Ureter (tissue), 1 donor: Measurements from ENCODE around the gene PHLDA2. TPM values are rescaled to one million over a fixed set of nuclear protein-coding genes. Genes with fewer than 3 reads are reported as not detected.

Source experiments
- DNase-seq: peaks from one replicate; pipeline ENCODE4 v3.0.0-alpha.2; 2020; ENCODE audit warnings: low spot score
- total RNA-seq: library from RNA; stranded (reverse); gene quantifications from one replicate; pipeline ENCODE4 v1.2.4, GENCODE V29; 2023
- donor health status: DM: yes; HTN: yes; CAD: no.

The PHLDA2 gene
- total RNA-seq, 1 donor from 2014 or later: 15.9 TPM

GRCh38 chr11:2929950-2930703, 907 bp upstream of the PHLDA2 start:
- DNase-seq: no peak

- no peak for DNase-seq
Measured at GRCh38 chr11:2929531-2929949, 320 bp upstream of the PHLDA2 start.

- DNase-seq: no peak
Measured at GRCh38 chr11:2927851-2928604, 1.2 kb downstream of the PHLDA2 start.

- DNase-seq: no peak
Measured at GRCh38 chr11:2927121-2927800, 2.0 kb downstream of the PHLDA2 start.

GRCh38 chr11:2926611-2927051, 2.6 kb downstream of the PHLDA2 start:
- no peak for DNase-seq

GRCh38 chr11:2924821-2925675, 4.2 kb downstream of the PHLDA2 start:
- DNase-seq: no peak

GRCh38 chr11:2924381-2924780, 4.8 kb downstream of the PHLDA2 start:
- DNase-seq: no peak

- DNase-seq: no peak
Measured at GRCh38 chr11:2923446-2924375, 5.5 kb downstream of the PHLDA2 start.

- DNase-seq: no peak
Measured at GRCh38 chr11:2922655-2923054, 6.6 kb downstream of the PHLDA2 start.

- DNase-seq: no peak
Measured at GRCh38 chr11:2921742-2922493, 7.3 kb downstream of the PHLDA2 start.

GRCh38 chr11:2921261-2921660, 8.0 kb downstream of the PHLDA2 start:
- no peak for DNase-seq

- DNase-seq: no peak
Measured at GRCh38 chr11:2920343-2920742, 8.9 kb downstream of the PHLDA2 start.

- DNase-seq: no peak
Measured at GRCh38 chr11:2919837-2920236, 9.4 kb downstream of the PHLDA2 start.

- no peak for DNase-seq
Measured at GRCh38 chr11:2919188-2919587, 10.0 kb downstream of the PHLDA2 start.

GRCh38 chr11:2917842-2918490, 11.3 kb downstream of the PHLDA2 start:
- no peak for DNase-seq

GRCh38 chr11:2916892-2917645, 12.2 kb downstream of the PHLDA2 start:
- DNase-seq: no peak

GRCh38 chr11:2916114-2916891, 12.9 kb downstream of the PHLDA2 start:
- DNase-seq: no peak

GRCh38 chr11:2915473-2915872, 13.7 kb downstream of the PHLDA2 start:
- DNase-seq: no peak
